Superior temporal gyrus (tissue), 1 donor: Measurements from ENCODE around the gene KLHDC8A.

ENCODE experiments used
- DNase-seq: peaks from one replicate; pipeline ENCODE4 v3.0.0-alpha.2; 2016; ENCODE audit errors: extremely low spot score

Gene KLHDC8A

GRCh38 chr1:205345761-205346160 is 11.0 kb downstream of the KLHDC8A start:
- DNase-seq, result no peak

- DNase-seq, result no peak
Observed at GRCh38 chr1:205344066-205344928, 12.4 kb downstream of the KLHDC8A start.

- DNase-seq, result no peak
Observed at GRCh38 chr1:205343431-205344065, 13.2 kb downstream of the KLHDC8A start.

- DNase-seq, result no peak
Observed at GRCh38 chr1:205342986-205343385, 13.7 kb downstream of the KLHDC8A start.

GRCh38 chr1:205340676-205341075 is 16.0 kb downstream of the KLHDC8A start:
- DNase-seq, result no peak

- DNase-seq, result no peak
Observed at GRCh38 chr1:205339717-205340116, 17.0 kb downstream of the KLHDC8A start.

GRCh38 chr1:205339197-205339702 is 17.5 kb downstream of the KLHDC8A start:
- DNase-seq, result no peak

GRCh38 chr1:205338011-205338410 is 18.7 kb downstream of the KLHDC8A start:
- DNase-seq, result no peak

GRCh38 chr1:205337481-205337880 is 19.2 kb downstream of the KLHDC8A start:
- no peak for DNase-seq

GRCh38 chr1:205335692-205336091 is 21.0 kb downstream of the KLHDC8A start:
- peak; percentile 89 for DNase-seq

GRCh38 chr1:205332015-205332791 is 24.5 kb downstream of the KLHDC8A start:
- DNase-seq, result no peak

GRCh38 chr1:205330150-205330549 is 26.6 kb downstream of the KLHDC8A start:
- no peak for DNase-seq

GRCh38 chr1:205329719-205330118 is 27.0 kb downstream of the KLHDC8A start:
- DNase-seq, result no peak

- no peak for DNase-seq
Observed at GRCh38 chr1:205328476-205328875, 28.2 kb downstream of the KLHDC8A start.

- DNase-seq, result no peak
Observed at GRCh38 chr1:205326812-205327466, 29.8 kb downstream of the KLHDC8A start.

- DNase-seq, result peak; percentile 92
Observed at GRCh38 chr1:205325334-205325884, 31.3 kb downstream of the KLHDC8A start.

GRCh38 chr1:205324781-205325180 is 31.9 kb downstream of the KLHDC8A start:
- DNase-seq, result no peak

GRCh38 chr1:205323794-205324193 is 32.9 kb downstream of the KLHDC8A start:
- DNase-seq, result no peak

- no peak for DNase-seq
Observed at GRCh38 chr1:205321959-205322283, 34.8 kb downstream of the KLHDC8A start.

- peak; percentile 93 for DNase-seq
Observed at GRCh38 chr1:205321162-205321958, 35.4 kb downstream of the KLHDC8A start, which contains the start of gene NUAK2. NUAK2 (minus strand) TSS chr1:205321745; CDS start chr1:205321628, 117 bp downstream.
